ENCODE data around the gene EGLN3.

EGLN3 gene

DNA sequence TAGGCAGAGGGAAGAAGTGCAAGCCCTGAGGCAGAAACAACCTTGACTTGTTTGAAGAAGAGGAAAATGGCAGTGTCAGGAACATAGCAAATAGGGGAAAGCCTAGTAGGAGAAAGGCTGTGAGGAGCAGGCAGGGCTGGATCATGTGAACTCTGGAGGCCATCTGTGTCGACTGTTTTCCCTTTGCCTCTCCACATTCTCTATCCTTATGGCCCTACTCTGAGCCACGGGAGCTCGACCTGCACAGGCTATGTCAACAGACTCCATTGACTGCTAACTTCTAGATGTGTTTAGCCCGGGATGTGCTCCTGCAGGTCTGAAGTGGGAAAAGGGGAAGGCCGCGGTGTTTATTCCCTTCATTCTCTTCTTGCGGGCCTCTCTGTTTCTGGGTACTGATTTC, 35.2 kb downstream of the EGLN3 start:
- no peak for DNase-seq

DNA sequence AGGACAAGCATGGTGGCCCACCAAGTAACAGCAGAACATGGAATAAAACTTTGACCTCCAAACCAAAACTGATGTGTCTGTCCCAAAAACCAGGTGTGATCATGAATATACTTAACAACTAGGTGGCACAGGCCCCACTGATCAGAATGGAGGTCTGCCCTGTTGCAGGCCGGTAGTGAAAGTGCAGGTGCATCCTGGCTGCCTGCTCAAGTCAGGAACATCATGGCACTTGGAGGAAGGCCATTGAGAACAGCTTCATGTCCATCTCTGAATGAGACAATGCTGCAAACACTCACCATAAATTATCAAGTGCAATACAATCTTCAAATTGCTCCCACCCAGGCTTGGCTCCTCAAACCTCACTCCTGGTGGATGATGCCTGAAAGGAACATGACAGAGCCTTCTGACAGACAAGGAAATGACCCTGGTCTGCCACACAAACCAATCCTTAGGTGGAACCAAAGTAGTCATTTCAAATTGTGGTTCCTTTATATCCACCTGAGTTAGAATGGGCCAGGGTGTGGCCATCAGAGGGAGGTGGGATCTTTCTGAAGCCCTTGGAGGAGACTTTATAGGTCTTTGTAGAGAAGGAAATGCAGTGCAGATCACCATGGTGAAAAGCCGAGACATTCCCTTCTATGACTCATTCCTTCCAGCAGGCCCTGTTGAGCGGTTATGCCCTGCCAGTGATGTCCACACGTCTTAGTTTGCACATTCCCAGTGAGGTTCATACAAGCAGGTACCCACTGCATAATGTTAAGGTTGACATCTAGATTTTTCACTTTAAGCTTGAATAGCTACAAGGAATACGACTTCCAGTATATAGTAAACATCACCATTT, 36.0 kb downstream of the EGLN3 start:
- no peak for DNase-seq

DNA sequence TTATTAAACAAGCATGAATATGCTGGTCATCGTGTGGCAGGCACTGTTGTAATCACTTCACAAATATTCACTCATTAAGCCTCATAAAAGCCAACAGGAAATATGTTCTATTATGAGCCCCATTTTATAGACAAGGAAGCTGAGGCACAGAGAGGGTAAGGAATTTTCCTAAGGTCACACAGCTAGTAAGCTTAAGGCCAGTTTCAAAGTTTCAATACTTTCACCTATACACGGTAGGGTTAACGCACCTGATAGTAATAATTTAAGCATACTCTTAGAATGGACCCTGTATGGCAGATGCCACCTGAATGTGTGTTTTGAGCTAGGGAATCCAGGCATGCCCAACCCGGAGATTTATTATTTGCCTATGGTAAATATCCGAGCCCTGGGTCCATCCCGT, 39.8 kb downstream of the EGLN3 start:
- DNase-seq = no peak

DNA sequence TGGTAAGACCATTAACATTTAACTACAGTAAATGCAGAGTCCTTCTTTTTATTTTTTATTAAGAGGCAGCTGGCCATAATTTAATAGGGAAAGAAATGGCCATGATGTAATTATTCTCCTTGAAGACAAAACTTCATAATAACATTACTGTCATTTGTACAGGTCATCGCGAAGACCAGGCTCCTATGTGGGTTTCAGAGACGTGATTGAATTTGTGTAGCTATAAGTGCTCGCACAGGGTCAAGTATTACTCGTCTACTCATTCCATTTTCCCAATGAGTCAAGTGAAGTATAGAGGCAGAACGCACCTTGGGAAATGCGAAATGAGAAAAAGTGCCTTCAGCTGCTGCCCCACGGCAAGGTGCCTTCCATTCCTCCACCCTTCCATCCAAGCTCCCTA, 40.4 kb downstream of the EGLN3 start:
- DNase-seq = no peak

DNA sequence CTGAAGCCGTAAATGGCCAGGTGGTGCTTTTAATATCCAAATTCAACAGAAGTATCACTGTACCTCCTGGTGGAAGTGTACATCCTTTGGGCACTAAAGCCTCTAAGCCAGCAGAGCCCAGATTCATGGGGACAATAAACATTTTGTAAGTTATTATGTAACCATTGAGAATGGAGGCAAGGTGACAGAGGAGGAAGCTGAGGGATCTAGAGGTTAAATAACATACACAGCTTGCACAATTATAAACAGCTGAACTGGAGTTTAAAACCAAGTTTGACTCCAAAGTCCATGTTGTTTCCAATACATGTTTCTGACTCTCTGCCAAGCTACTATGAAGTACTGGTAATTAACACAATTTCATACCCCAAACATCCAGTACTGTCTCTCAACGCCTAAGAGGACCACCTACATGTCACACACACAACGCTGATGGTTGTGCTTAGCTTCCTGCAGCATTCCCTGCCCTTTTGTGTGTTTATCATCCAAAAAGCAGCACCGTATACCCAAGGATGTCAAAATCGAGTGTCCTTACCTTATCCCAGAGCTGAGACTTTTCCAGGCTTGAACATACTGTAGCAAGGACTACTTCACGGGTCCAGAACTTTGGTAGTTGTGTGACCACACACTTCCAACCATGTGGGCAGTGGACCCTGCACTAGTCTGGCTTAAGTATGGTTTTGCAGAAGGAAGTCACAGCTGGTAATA, 41.3 kb downstream of the EGLN3 start:
- no peak for DNase-seq

DNA sequence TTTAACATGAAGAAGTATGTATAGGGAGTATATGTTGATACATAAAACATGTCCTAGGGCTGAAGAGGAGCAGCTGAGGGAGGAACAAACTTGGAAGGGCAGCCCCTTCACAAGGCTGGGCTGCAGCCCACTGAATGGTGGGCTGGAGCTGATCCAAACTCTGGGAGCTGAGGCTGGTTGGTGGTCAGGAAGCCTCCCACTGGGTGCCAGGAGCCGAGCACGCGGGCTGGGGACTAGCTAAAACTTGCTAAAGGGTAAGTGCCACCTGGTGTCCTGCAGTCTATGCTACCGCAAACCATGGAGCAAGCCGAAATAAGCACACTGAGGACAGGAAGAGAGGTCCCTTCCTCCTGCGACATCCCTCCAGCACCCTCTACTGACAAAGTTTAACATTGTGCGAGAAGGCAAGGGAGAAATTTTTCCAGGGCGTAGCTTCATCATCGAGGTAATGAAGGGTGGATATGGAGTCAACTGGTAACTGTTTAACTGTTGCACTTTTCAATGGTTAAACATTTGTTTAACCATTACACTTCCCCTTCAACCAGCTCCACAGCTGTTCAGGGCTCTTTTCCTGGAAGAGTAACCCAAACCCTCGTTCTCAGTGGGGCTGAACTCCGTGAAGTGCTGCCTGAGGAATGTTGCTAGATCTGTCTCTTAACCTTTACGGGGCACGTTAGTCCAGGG, 42.2 kb downstream of the EGLN3 start:
- DNase-seq = no peak

DNA sequence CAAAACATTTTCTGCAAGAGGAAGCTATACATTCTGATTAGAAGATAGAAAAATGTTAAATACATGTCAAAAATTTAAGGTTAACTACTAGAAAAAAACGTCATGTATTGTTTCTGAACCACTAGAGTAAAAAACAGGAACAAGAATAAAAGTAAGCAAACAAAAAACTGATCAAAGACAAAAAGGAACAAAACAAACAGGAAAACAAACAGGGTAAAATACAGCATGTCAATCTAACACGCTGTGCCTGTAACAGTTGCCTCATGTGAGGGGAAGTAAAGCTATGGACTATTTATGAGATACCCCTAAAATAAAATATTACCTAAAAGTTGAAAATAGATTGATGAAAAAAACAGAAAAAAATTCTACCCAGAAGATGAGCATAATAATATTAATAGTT, 43.9 kb downstream of the EGLN3 start:
- no peak for DNase-seq

DNA sequence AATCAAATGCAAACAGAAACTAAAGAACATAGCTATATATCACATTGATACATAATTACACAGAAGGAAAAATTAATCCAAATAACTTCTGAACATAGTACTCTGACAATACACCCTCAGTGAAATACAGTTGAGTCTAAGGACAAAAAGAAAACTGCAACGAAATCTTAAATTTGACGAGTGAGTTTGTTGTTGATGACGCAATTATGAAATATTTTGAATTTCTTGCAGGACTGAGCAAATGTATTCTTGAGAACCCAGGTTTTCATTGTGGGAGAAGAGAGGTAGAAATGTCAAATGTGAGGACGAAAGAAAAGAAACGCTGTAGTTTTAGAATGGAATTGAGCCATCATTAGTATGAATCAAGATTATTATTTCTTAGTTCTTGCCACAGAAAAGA, 46.3 kb downstream of the EGLN3 start:
- DNase-seq = no peak

DNA sequence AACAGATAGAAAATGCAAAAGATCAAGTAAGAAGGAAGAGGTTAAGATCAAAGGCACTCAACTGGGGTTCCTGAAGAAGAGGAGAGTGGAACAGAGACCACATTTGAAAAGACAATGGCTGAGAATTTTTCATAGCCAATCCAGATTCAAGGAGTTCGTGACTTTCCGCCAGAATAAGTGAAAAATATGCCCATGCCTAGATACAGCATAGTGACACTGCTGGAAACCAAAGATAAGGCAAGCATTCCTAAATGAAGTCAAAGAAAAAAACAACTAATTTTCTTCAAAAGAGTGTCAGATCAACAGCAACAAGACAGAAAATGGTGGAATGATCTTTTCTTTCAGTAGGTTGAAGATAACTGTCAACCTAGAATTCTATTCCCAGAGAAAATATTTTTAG, 47.5 kb downstream of the EGLN3 start:
- no peak for DNase-seq

DNA sequence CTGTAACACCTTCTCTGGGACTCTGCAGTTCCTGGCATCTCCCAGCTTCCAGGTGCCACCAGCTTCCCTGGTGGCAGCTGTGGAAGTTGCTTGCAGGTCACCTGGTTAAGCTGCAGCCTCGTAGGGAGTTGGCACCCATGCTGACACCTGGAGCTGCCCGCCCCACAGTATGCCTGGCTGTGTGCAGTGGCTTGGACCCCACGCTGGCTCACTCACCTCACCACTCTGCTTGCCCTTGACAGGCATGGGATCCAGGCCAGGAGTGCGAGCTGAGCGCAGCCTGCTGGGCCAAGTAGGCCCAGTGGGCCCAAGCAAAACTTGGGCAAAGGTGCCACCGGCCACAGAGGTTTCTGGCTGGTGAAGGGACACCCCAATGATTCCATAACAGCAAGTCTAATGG, 48.5 kb downstream of the EGLN3 start:
- DNase-seq = no peak

DNA sequence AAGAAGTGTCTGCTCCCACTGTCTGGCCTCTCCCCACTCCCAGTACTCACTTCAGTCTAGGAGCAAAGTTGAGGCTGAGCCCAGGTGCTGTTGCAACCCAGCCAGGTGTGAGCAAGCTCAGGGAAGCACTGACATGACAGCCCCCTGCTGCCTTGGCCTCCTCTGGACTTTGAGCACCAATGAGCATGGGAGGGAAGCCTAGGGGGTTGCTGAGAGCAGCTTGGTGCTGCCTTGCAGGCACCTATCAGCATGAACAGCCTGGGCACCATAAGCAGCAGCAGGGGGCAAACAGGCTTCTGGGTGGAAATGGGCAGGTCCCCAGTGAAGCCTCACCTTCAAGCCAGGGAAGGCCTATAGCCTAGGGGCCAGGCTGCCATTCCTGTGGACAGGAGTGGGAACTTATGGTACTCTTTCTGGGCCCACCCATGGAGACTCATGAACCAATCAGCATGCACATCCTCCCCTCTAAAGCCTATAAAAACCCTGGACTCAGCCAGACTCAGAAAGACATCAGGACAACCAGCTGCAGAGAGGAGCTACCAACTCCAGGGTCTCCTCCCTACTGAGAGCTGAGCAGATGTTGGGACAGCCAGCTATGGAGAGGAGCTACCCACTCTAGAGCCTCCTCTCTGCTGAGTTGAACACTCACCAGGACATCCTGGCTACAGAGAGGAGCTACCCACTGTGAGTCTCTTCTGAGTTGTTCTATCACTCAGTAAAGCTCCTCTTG, 49.3 kb downstream of the EGLN3 start:
- DNase-seq = no peak

DNA sequence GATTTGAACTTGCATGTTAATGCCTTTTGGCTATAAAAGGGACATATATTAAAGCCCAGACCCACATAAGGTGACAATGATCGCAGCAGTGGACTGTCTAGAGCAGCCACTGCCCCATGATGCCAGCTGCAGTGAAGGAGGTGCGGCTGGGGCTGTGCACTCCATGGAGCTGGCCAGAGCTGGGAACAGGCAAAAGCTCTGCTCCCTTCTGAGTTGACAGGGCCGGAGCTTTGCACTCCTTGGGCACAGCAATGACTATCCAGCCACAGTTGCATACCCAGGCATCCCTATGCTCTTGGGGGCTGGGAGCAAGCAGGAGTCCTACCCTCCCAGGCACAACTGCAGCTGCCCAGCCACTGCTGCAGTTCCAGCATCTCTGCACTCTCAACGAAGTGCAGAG, 50.2 kb downstream of the EGLN3 start:
- no peak for DNase-seq

DNA sequence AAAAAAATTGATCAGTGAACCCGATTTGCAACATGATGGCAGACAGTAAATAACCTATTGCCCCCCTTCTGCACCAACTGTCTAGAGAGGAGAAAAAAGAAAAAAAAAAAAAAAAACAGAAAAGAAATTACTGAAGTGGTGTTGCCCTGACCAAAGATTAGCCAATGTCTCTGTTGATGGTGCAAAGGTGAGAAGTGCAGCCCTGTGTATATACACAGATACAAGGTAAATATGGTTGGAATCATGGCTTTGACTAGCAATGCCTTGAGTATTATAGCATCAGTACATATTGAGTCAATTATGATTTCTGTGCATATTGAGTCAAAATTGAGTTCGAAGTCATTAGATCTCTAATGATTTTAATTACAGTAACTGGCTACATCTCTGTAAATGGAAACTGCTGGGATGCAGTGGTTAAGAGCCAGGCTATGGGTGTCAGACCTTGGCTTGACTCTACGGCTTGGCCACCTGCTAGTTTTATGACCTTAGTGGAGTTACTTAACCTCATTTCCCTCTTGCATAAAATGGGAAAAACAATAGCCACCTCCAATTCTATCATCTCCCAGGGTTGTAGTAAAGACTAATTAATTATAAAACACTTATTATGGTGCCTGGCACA, 51.0 kb downstream of the EGLN3 start:
- no peak for DNase-seq

DNA sequence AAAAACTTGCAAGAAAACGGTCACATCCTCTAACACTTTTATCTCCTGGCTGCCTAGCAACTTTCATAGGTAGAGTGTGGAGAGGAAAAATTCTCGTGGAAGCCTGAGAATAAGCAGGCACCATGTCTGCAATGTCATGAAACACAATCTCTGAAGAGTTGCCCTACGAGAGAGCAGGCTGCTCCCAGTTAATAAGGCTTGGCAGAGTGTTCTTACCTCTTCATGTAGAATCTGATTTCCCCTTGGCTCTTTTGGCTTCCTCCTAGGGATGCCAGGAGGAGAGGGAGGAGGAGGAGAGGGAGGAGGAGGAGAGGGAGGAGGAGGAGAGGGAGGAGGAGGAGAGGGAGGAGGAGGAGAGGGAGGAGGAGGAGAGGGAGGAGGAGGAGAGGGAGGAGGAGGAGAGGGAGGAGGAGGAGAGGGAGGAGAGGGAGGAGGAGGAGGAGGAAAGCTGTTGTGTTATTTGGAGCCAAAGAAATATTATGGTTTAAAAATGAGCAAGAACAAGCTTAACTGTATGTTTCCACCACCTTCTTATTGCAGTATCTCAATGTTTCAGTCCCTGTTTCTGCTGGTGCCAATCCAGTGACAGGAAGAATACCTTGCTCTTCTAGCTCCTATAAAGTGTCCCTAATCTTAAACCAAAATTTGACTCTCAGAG, 52.9 kb downstream of the EGLN3 start:
- no peak for DNase-seq

DNA sequence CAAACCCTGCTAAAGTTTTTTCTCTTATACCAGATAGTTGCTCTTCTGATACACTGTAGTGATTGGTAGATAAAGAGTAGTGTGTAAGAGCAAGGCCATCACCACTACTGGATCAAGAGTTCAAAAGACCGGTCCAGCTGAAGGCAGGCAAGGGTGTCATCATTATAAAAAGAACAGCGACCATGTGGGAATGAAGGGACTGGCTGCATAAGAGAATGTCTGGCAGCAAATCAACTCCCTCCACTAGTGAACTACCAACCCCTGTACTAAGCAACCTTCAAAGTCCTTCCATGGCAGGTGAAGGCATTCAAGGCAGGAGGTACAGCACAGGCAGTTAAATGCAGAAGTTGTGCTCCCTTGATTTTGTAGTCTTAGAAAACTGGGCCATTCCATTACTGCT, 53.5 kb downstream of the EGLN3 start:
- DNase-seq = no peak

DNA sequence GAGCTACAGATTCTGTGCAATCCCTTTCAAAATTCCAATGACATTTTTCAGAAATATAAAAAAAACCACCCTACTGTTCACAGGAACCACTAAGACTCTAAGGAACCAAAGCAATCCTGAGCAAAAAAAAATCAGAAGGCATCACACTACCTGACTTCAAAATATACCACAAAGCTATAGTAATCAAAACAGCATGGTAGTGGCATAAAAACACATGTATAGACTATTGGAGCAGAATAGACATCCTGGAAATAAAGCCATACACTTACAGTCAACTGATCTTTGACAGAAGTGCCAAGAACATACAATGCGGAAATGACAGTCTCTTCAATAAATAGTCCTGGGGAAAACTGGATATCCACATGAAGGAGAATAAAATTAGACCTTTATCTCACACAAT, 56.5 kb downstream of the EGLN3 start:
- no peak for DNase-seq

DNA sequence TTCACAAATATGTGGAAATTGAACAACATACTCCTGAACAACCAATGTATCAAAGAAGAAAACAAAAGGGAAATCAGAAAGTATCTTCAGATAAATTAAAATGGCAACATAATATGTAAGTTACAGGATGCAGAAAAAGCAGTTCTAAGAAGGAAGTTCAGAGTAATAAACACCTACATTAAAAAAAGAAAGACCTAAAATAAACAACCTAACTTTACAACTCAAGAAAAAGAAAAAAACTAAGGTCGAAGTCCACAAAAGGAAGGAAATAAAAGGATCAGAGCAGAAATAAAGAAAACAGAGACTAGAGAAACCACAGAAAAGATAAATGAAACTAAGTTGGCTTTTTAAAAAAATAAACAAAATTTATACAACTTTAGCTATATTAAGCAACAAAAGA, 59.2 kb downstream of the EGLN3 start:
- DNase-seq = no peak

DNA sequence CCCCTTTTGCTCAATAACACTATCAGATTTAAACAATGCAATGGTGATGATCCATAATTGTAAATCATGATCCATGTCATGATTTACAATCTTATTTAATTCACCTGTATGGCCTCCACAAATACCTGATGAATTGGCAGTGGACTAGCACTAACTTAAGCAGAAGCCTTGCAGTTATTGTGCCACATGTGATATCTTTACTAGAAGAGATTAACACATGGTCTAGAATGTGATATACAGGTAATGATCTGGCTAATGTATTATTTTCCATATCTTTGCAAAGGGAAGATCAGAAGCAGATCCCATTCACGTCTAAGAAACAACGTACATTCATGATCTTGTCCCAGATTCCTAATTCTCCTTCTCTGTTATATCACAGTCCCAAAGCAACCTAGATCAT, 66.0 kb downstream of the EGLN3 start:
- no peak for DNase-seq

DNA sequence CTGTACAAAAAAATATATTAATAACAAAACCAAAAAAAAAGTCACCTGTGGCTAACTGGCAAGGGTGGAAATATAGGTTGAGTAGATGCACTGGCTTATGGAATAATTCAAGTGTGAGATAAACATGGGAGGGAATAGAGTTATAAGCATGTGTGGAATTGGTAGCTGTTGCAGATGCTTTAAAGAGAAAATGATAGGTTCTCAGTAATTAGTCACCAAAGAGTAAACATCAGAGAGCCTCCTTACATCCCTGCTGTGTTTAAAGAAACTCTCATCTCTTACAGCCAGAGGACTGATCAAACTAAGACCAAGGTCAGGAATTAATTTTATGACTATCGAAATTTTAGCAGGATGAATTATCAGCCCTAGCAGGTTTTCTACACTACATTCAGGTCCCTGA, 70.5 kb downstream of the EGLN3 start:
- no peak for DNase-seq

DNA sequence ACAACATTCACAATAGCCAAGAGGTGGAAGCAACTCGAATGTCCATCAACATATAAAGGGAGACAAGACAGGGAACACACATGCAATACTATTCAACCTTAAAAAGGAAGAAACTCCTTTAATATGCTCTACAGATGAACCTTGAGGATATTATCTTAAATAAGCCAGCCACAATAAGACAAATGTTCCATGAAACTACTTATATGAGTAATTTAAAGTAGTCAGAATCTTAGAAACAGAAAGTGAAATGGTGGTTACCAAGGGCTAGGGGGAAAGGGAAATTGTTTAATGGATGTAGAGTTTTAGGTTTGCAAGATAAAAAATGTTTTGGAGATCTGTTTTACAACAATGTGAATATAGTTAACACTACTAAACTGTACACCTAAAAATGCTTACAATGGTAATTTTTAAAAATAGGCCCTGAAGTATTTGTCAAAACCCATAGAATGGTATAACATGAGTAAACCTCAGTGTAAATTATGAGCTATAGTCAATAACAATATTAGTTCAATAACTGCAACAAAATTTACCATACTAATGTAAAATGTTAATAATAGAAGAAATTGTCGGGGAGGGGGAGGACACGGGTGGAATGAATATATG, 71.1 kb downstream of the EGLN3 start:
- DNase-seq = no peak
